Measurements from ENCODE around the gene ADAMTSL3. TPM values are rescaled to one million over a fixed set of nuclear protein-coding genes. Genes with fewer than 3 reads are reported as not detected.

Gene ADAMTSL3
- total RNA-seq, 6 experiments from 2014 or later: not detected

DNA sequence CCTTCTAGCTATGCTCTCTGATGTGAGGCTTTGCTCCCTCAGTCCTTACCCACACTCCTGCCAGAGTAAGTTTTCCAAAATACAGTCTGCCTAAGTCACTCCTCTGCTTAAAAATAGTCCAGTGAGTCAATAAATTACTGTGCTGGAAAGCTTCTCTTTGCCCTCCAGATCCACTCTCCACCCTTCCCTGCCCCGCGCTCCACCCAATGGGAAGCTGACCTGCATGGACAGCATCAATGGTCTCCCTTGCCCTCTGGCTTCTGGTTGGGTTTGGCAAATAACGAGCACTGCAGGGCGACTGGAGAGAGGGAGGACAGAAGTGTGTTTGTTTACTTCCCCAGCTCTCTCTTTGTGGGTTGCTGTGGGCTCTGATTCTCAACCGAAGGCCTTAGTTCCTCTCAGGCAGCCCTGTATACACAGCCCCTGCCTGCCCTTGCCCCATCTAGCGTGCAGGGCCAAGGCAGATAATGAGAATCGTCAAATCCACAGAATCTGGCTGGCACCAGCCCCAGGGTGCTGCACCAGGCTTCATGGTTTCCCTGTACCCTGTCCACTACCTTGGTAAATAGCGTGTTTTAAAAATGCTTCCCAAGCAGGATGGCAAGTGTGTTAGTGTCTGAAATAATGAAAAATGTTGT is 110.4 kb downstream of the ADAMTSL3 start:
- Mint-ChIP-seq H3K4me3 (no peak overlapping the region), H3K9me3 (peaks cover 66% of the 10 kb centered on the region), H3K36me3 (ENCODE audit: low read depth) (0 out of 2 replicates have a peak, but pooled peaks cover 9% of the 10 kb centered on the region), H3K27me3 (ENCODE audit: insufficient read depth) (no peaks in the 10 kb centered on the region; the same call in 1 of the 2 replicates), H3K27ac (no peak overlapping the region), H3K4me1 (ENCODE audit: low read depth) (no peaks in the 10 kb centered on the region)
- DNase-seq: no peak
- TF ChIP-seq, protein P1, sequence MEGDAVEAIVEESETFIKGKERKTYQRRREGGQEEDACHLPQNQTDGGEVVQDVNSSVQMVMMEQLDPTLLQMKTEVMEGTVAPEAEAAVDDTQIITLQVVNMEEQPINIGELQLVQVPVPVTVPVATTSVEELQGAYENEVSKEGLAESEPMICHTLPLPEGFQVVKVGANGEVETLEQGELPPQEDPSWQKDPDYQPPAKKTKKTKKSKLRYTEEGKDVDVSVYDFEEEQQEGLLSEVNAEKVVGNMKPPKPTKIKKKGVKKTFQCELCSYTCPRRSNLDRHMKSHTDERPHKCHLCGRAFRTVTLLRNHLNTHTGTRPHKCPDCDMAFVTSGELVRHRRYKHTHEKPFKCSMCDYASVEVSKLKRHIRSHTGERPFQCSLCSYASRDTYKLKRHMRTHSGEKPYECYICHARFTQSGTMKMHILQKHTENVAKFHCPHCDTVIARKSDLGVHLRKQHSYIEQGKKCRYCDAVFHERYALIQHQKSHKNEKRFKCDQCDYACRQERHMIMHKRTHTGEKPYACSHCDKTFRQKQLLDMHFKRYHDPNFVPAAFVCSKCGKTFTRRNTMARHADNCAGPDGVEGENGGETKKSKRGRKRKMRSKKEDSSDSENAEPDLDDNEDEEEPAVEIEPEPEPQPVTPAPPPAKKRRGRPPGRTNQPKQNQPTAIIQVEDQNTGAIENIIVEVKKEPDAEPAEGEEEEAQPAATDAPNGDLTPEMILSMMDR (IDR thresholded peaks at IDR 0.05): no peak

- H3K27ac Mint-ChIP-seq: no peak overlapping the region
These were observed 112.4 kb downstream of the ADAMTSL3 start for GRCh38 chr15:83766339-83766738.

GRCh38 chr15:83767741-83768140 is 113.8 kb downstream of the ADAMTSL3 start:
- Mint-ChIP-seq H3K4me3 (no peak overlapping the region), H3K4me1 (ENCODE audit: low read depth) (no peaks in the 10 kb centered on the region), H3K9me3 (peaks cover 57% of the 10 kb centered on the region), H3K27me3 (ENCODE audit: insufficient read depth) (no peaks in the 10 kb centered on the region; the same call in 1 of the 2 replicates), H3K36me3 (ENCODE audit: low read depth) (0 out of 2 replicates have a peak, but pooled peaks cover 9% of the 10 kb centered on the region), H3K27ac (no peak overlapping the region)
- TF ChIP-seq, protein P1 (IDR thresholded peaks at IDR 0.05): no peak
- DNase-seq: no peak

More at GRCh38 chr15:83766339-83766738, 112.4 kb downstream of the ADAMTSL3 start:
- H3K4me1 Mint-ChIP-seq (ENCODE audit: low read depth): no peaks in the 10 kb centered on the region
- TF ChIP-seq, protein P1 (IDR thresholded peaks at IDR 0.05): no peak
- H3K36me3 Mint-ChIP-seq (ENCODE audit: low read depth): 0 out of 2 replicates have a peak, but pooled peaks cover 9% of the 10 kb centered on the region
- peaks cover 57% of the 10 kb centered on the region for H3K9me3 Mint-ChIP-seq
- DNase-seq: no peak
- no peaks in the 10 kb centered on the region; the same call in 1 of the 2 replicates for H3K27me3 Mint-ChIP-seq (ENCODE audit: insufficient read depth)
- H3K4me3 Mint-ChIP-seq: no peak overlapping the region

DNA sequence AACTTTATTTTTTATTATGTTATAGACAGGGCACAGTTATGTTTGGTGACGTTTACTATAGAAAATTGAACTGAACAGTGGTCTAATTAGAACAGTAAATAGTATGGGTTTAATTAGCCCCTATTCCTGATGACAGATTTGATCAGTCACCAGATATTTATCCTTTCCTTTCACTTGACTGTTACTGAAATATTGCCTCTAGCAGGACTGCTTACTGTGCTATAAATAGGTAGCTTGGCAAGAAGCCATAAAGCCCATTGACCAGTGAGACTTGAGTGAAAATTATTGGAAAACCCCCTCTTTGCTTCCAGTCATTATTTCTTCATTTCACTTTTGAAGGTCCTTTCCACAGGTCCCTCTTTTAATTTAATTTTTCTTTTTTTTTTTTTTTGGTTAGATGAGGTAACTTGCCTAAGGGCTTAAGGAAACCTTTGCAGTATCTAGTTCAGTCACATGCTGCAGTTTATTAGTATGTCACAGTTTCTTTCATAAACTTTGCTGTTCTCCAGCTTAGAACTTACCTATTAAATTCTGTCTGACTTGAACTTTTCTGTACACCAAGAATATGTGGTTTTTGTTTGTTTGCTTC is 115.6 kb downstream of the ADAMTSL3 start:
- DNase-seq: no peak
- TF ChIP-seq, protein P1 (IDR thresholded peaks at IDR 0.05): no peak
- no peak overlapping the region for H3K27ac Mint-ChIP-seq
- H3K9me3 Mint-ChIP-seq: peaks cover 63% of the 10 kb centered on the region
- H3K27me3 Mint-ChIP-seq (ENCODE audit: insufficient read depth): peaks cover 1% of the 10 kb centered on the region
- no peak overlapping the region for H3K4me3 Mint-ChIP-seq
- peaks cover 4% of the 10 kb centered on the region; the same call in 1 of the 2 replicates for H3K36me3 Mint-ChIP-seq (ENCODE audit: low read depth)
- H3K4me1 Mint-ChIP-seq (ENCODE audit: low read depth): no peaks in the 10 kb centered on the region

GRCh38 chr15:83775738-83776137 is 121.8 kb downstream of the ADAMTSL3 start:
- TF ChIP-seq, protein P1 (IDR thresholded peaks at IDR 0.05): no peak
- H3K36me3 Mint-ChIP-seq (ENCODE audit: low read depth): no peaks in the 10 kb centered on the region; the same call in 1 of the 2 replicates

More at GRCh38 chr15:83775738-83776137, 121.8 kb downstream of the ADAMTSL3 start:
- no peak for DNase-seq
- no peak overlapping the region for H3K4me3 Mint-ChIP-seq
- H3K4me1 Mint-ChIP-seq (ENCODE audit: low read depth): no peaks in the 10 kb centered on the region
- H3K27me3 Mint-ChIP-seq (ENCODE audit: insufficient read depth): peaks cover 1% of the 10 kb centered on the region
- no peak overlapping the region for H3K27ac Mint-ChIP-seq
- H3K9me3 Mint-ChIP-seq: peaks cover 84% of the 10 kb centered on the region

Measured in HFFc6 (cell line).